WTC11 (cell line): ENCODE data around the gene HINT2. TPM values are rescaled to one million over a fixed set of nuclear protein-coding genes. Genes with fewer than 3 reads are reported as not detected.

Experiments
- ATAC-seq: fragments of 200-7000 bp; cut with Tn5 transposase; 2 replicates; pipeline ENCODE4 v1.10.0; 2021; ENCODE audit warnings: mild to moderate bottlenecking, moderate library complexity
- CTCF ChIA-PET: fragments of 300-600 bp; sonication (Branson Sonifier 250); formaldehyde crosslinking; loops from one replicate; lab custom pipeline; 2021; ENCODE audit warnings: antibody characterized with exemption; lab: Charles Lee
- POLR2A ChIA-PET: fragments of 350-600 bp; sonication (Branson Sonifier 250); formaldehyde crosslinking; loops from one replicate; lab custom pipeline; 2021; ENCODE audit warnings: antibody characterized with exemption; lab: Charles Lee
- DNase-seq: peaks from one replicate; pipeline ENCODE4 v3.0.0; 2021; ENCODE audit warnings: low spot score
- H3K27ac Mint-ChIP-seq: 2 replicates; pipeline ENCODE4 v1.8.0; 2021; ENCODE audit warnings: mixed read lengths
- H3K27me3 Mint-ChIP-seq: 2 replicates; pipeline ENCODE4 v1.8.0; 2021; ENCODE audit warnings: low read depth, mild to moderate bottlenecking, moderate library complexity, mixed read lengths
- H3K36me3 Mint-ChIP-seq: 2 replicates; pipeline ENCODE4 v1.8.0; 2021; ENCODE audit warnings: mixed read lengths
- H3K4me1 Mint-ChIP-seq: 2 replicates; pipeline ENCODE4 v1.8.0; 2022; ENCODE audit warnings: mixed read lengths
- H3K4me3 Mint-ChIP-seq: 2 replicates; pipeline ENCODE4 v1.8.0; 2021; ENCODE audit warnings: mild to moderate bottlenecking, moderate library complexity, mixed read lengths
- H3K9me3 Mint-ChIP-seq: 2 replicates; pipeline ENCODE4 v1.8.0; 2021; ENCODE audit warnings: mixed read lengths
- ATF6 ChIP-seq: sonication (generic); formaldehyde crosslinking; IDR thresholded peaks from 2 replicates; pipeline ENCODE4 v1.8.1; 2023; ENCODE audit warnings: mild to moderate bottlenecking, missing genetic modification reagents
- CDX4 ChIP-seq: fragments of 250-450 bp; sonication (Bioruptor Pico); IDR thresholded peaks from 2 replicates; pipeline ENCODE4 v1.9.0; 2021; ENCODE audit warnings: moderate library complexity, mild to moderate bottlenecking, inconsistent platforms, borderline replicate concordance
- CREB1 ChIP-seq: sonication (generic); formaldehyde crosslinking; IDR thresholded peaks from 2 replicates; pipeline ENCODE4 v1.8.0; 2023; ENCODE audit warnings: mild to moderate bottlenecking, missing genetic modification reagents
- ELF4 ChIP-seq: sonication (generic); formaldehyde crosslinking; IDR thresholded peaks from 2 replicates; pipeline ENCODE4 v1.8.1; 2022; ENCODE audit warnings: low read depth, mild to moderate bottlenecking, moderate library complexity, missing genetic modification reagents
- FOXP1 ChIP-seq: sonication (generic); formaldehyde crosslinking; IDR thresholded peaks from 2 replicates; pipeline ENCODE4 v1.8.0; 2022; ENCODE audit warnings: missing genetic modification reagents, mild to moderate bottlenecking, moderate library complexity, borderline replicate concordance
- GABPB1 ChIP-seq: sonication (generic); formaldehyde crosslinking; IDR thresholded peaks from 2 replicates; pipeline ENCODE4 v1.8.1; 2023; ENCODE audit warnings: mild to moderate bottlenecking, missing genetic modification reagents
- GRHL2 ChIP-seq: fragments of 250-450 bp; sonication (Bioruptor Pico); IDR thresholded peaks from 2 replicates; pipeline ENCODE4 v1.8.0; 2022; ENCODE audit warnings: mild to moderate bottlenecking, moderate library complexity; ENCODE audit not compliant: insufficient replicate concordance, severe bottlenecking
- GTF2I ChIP-seq: fragments of 250-450 bp; sonication (Bioruptor Pico); conservative IDR thresholded peaks from 2 replicates; pipeline ENCODE4 v1.4.0; 2021; ENCODE audit warnings: mild to moderate bottlenecking
- HMGA2 ChIP-seq: fragments of 250-450 bp; sonication (Bioruptor Pico); IDR thresholded peaks from 2 replicates; pipeline ENCODE4 v1.4.0; 2021; ENCODE audit warnings: mild to moderate bottlenecking, moderate library complexity
- MXD4 ChIP-seq: fragments of 250-450 bp; sonication (Bioruptor Pico); IDR thresholded peaks from 2 replicates; pipeline ENCODE4 v1.8.0; 2021; ENCODE audit warnings: mild to moderate bottlenecking, moderate library complexity, borderline replicate concordance
- NFYB ChIP-seq: sonication (generic); formaldehyde crosslinking; conservative IDR thresholded peaks from 2 replicates; pipeline ENCODE4 v1.8.0; 2022; ENCODE audit warnings: low read depth, missing genetic modification reagents
- SMAD3 ChIP-seq: sonication (generic); formaldehyde crosslinking; IDR thresholded peaks from 2 replicates; pipeline ENCODE4 v1.8.0; 2022; ENCODE audit warnings: missing genetic modification reagents, mild to moderate bottlenecking, borderline replicate concordance
- SMAD4 ChIP-seq: sonication (generic); formaldehyde crosslinking; IDR thresholded peaks from 2 replicates; pipeline ENCODE4 v1.8.0; 2022; ENCODE audit warnings: mild to moderate bottlenecking, missing genetic modification reagents
- SOX15 ChIP-seq: fragments of 250-450 bp; sonication (Bioruptor Pico); IDR thresholded peaks from 2 replicates; pipeline ENCODE4 v1.9.0; 2021; ENCODE audit warnings: mild to moderate bottlenecking
- SP1 ChIP-seq: sonication (generic); formaldehyde crosslinking; conservative IDR thresholded peaks from 2 replicates; pipeline ENCODE4 v1.8.1; 2022; ENCODE audit warnings: missing genetic modification reagents
- TCF7 ChIP-seq: sonication (generic); formaldehyde crosslinking; IDR thresholded peaks from 2 replicates; pipeline ENCODE4 v1.8.0; 2022; ENCODE audit warnings: mild to moderate bottlenecking, low read depth, missing genetic modification reagents, moderate library complexity
- TEAD4 ChIP-seq: sonication (generic); formaldehyde crosslinking; IDR thresholded peaks from 2 replicates; pipeline ENCODE4 v1.8.0; 2022; ENCODE audit warnings: mild to moderate bottlenecking, missing genetic modification reagents
- TP53 ChIP-seq: sonication (generic); formaldehyde crosslinking; IDR thresholded peaks from 2 replicates; pipeline ENCODE4 v1.8.1; 2023; ENCODE audit warnings: mild to moderate bottlenecking, missing genetic modification reagents
- ZNF121 ChIP-seq: sonication (generic); formaldehyde crosslinking; IDR thresholded peaks from 2 replicates; pipeline ENCODE4 v1.8.0; 2023; ENCODE audit warnings: missing genetic modification reagents
- ZNF138 ChIP-seq: sonication (generic); formaldehyde crosslinking; conservative IDR thresholded peaks from 2 replicates; pipeline ENCODE4 v1.8.1; 2022; ENCODE audit warnings: mild to moderate bottlenecking, moderate library complexity, missing genetic modification reagents
- ZNF425 ChIP-seq: fragments of 250-450 bp; sonication (Bioruptor Pico); conservative IDR thresholded peaks from 2 replicates; pipeline ENCODE4 v1.9.0; 2021; ENCODE audit warnings: mild to moderate bottlenecking
- ZNF512 ChIP-seq: sonication (generic); formaldehyde crosslinking; IDR thresholded peaks from 2 replicates; pipeline ENCODE4 v1.8.1; 2022; ENCODE audit warnings: missing genetic modification reagents, borderline replicate concordance
- ZNF671 ChIP-seq: fragments of 250-450 bp; sonication (Bioruptor Pico); IDR thresholded peaks from 2 replicates; pipeline ENCODE4 v1.8.0; 2021; ENCODE audit warnings: mild to moderate bottlenecking
- total RNA-seq: library from RNA; stranded (reverse); gene quantifications from 3 replicates; pipeline ENCODE4 v1.2.3, GENCODE V29; 2021
- TF ChIP-seq, protein P1 (sequence below): sonication (generic); formaldehyde crosslinking; IDR thresholded peaks from 2 replicates; pipeline ENCODE4 v1.8.1; 2023; ENCODE audit warnings: mild to moderate bottlenecking, moderate library complexity, missing genetic modification reagents
- TF ChIP-seq, protein P2 (sequence below): sonication (generic); formaldehyde crosslinking; IDR thresholded peaks from 2 replicates; pipeline ENCODE4 v1.8.1; 2023; ENCODE audit warnings: mild to moderate bottlenecking, missing genetic modification reagents, borderline replicate concordance
- TF ChIP-seq, protein P3 (sequence below): sonication (generic); formaldehyde crosslinking; IDR thresholded peaks from 2 replicates; pipeline ENCODE4 v1.8.1; 2023; ENCODE audit warnings: mild to moderate bottlenecking, missing genetic modification reagents

The HINT2 gene
- total RNA-seq, 1 experiment from 2014 or later, result 33.6 TPM

DNA sequence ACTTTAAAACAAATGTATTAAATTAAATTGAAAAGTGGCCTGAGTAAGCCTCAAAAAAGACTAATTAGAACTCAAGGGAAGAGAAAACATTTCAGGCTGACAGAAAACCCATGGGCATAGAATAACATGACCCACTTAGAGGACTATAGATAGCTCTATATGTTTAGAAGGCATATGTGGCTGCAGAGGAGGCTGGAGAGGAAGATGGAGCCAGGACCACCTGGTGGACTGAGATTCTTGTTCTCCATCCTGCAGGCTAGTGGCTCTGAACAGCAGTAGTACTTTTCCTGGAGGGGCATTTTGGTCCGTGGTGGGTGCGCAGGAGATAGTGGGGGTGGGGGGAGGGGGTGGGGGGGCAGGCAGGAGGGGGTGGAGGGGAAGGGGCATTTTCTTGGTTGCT lies 33.8 kb downstream of the HINT2 start (continued):
- TF ChIP-seq ZNF425 (CRISPR knock-in tag), result no peak
- no peak for TF ChIP-seq ATF6
- no peak for TF ChIP-seq ELF4 (CRISPR knock-in tag)
- no peak for TF ChIP-seq GRHL2 (CRISPR knock-in tag)
- no peak for TF ChIP-seq SP1
- no peak for TF ChIP-seq FOXP1
- no peak for TF ChIP-seq ZNF121 (CRISPR knock-in tag)
- no peak for TF ChIP-seq CREB1 (CRISPR knock-in tag)
- TF ChIP-seq NFYB (CRISPR knock-in tag), result no peak

DNA sequence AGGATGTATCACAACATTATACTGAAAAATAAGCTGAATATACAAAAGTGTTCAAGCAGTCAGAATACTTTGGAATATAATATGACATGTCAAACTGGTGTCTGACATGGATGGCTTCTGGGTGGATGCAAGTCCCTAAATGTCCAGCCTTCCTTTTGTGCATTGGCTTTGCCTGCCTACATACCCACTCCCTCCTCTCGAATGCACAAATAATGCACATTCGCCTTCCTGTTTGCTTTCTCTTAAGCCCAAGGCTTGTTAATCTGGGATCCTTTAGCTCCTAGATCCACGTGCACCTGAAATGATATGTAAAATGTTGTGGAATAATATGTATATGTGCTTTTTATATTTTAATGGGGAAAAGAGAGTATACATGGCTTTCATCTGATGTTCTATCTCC lies 36.3 kb downstream of the HINT2 start:
- ChIA-PET POLR2A (no interaction called here), CTCF (interaction anchor here (0.8 to 1.2 kb wide), 5 partner anchors 12 to 176 kb away, joined by 3 to 6 read pairs (median 4); partner anchors contain the start of gene HINT2)
- no peak overlapping the region for H3K4me3 Mint-ChIP-seq
- peaks cover 9% of the 10 kb centered on the region for H3K36me3 Mint-ChIP-seq
- DNase-seq (no peak), ATAC-seq (no peak)
- peaks cover 18% of the 10 kb centered on the region for H3K4me1 Mint-ChIP-seq
- H3K27ac Mint-ChIP-seq, result no peak overlapping the region
- H3K9me3 Mint-ChIP-seq, result peaks cover 4% of the 10 kb centered on the region
- no peaks in the 10 kb centered on the region for H3K27me3 Mint-ChIP-seq
- TF ChIP-seq ZNF138 (CRISPR knock-in tag), result no peak
- TF ChIP-seq TCF7 (CRISPR knock-in tag), result no peak
- TF ChIP-seq ZNF512 (CRISPR knock-in tag), result no peak
- no peak for TF ChIP-seq HMGA2 (CRISPR knock-in tag)
- TF ChIP-seq SMAD3, result no peak
- no peak for TF ChIP-seq MXD4 (CRISPR knock-in tag)
- TF ChIP-seq GTF2I (CRISPR knock-in tag), result no peak
- TF ChIP-seq TP53 (CRISPR knock-in tag), result no peak
- TF ChIP-seq SMAD4, result no peak
- TF ChIP-seq TEAD4, result no peak
- no peak for TF ChIP-seq CDX4
- no peak for TF ChIP-seq ZNF671 (CRISPR knock-in tag)
- TF ChIP-seq, protein P1, sequence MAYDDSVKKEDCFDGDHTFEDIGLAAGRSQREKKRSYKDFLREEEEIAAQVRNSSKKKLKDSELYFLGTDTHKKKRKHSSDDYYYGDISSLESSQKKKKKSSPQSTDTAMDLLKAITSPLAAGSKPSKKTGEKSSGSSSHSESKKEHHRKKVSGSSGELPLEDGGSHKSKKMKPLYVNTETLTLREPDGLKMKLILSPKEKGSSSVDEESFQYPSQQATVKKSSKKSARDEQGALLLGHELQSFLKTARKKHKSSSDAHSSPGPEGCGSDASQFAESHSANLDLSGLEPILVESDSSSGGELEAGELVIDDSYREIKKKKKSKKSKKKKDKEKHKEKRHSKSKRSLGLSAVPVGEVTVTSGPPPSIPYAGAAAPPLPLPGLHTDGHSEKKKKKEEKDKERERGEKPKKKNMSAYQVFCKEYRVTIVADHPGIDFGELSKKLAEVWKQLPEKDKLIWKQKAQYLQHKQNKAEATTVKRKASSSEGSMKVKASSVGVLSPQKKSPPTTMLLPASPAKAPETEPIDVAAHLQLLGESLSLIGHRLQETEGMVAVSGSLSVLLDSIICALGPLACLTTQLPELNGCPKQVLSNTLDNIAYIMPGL, result no peak
- no peak for TF ChIP-seq SOX15 (CRISPR knock-in tag)
- TF ChIP-seq, protein P2, sequence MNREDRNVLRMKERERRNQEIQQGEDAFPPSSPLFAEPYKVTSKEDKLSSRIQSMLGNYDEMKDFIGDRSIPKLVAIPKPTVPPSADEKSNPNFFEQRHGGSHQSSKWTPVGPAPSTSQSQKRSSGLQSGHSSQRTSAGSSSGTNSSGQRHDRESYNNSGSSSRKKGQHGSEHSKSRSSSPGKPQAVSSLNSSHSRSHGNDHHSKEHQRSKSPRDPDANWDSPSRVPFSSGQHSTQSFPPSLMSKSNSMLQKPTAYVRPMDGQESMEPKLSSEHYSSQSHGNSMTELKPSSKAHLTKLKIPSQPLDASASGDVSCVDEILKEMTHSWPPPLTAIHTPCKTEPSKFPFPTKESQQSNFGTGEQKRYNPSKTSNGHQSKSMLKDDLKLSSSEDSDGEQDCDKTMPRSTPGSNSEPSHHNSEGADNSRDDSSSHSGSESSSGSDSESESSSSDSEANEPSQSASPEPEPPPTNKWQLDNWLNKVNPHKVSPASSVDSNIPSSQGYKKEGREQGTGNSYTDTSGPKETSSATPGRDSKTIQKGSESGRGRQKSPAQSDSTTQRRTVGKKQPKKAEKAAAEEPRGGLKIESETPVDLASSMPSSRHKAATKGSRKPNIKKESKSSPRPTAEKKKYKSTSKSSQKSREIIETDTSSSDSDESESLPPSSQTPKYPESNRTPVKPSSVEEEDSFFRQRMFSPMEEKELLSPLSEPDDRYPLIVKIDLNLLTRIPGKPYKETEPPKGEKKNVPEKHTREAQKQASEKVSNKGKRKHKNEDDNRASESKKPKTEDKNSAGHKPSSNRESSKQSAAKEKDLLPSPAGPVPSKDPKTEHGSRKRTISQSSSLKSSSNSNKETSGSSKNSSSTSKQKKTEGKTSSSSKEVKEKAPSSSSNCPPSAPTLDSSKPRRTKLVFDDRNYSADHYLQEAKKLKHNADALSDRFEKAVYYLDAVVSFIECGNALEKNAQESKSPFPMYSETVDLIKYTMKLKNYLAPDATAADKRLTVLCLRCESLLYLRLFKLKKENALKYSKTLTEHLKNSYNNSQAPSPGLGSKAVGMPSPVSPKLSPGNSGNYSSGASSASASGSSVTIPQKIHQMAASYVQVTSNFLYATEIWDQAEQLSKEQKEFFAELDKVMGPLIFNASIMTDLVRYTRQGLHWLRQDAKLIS (CRISPR knock-in tag), result no peak
- TF ChIP-seq, protein P3, sequence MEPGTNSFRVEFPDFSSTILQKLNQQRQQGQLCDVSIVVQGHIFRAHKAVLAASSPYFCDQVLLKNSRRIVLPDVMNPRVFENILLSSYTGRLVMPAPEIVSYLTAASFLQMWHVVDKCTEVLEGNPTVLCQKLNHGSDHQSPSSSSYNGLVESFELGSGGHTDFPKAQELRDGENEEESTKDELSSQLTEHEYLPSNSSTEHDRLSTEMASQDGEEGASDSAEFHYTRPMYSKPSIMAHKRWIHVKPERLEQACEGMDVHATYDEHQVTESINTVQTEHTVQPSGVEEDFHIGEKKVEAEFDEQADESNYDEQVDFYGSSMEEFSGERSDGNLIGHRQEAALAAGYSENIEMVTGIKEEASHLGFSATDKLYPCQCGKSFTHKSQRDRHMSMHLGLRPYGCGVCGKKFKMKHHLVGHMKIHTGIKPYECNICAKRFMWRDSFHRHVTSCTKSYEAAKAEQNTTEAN (CRISPR knock-in tag), result no peak
- TF ChIP-seq GABPB1 (CRISPR knock-in tag), result no peak
